ENCODE measurements around the gene UTP20.
"Not testable (repeated sequence)": the region's sequence is repeated elsewhere in the genome, so short reads cannot be mapped to it uniquely, and the experiment has no call there.

Gene UTP20

GRCh38 chr12:101327051-101327450, 47.1 kb downstream of the UTP20 start:
- no peak for DNase-seq (ENCODE audit: low read depth)

GRCh38 chr12:101327546-101327945, 47.6 kb downstream of the UTP20 start:
- no peak for DNase-seq (ENCODE audit: low read depth)

GRCh38 chr12:101328917-101329316, 49.0 kb downstream of the UTP20 start:
- DNase-seq (ENCODE audit: low read depth): no peak

- DNase-seq (ENCODE audit: low read depth): no peak
Observed at GRCh38 chr12:101330631-101331030, 50.7 kb downstream of the UTP20 start.

- DNase-seq (ENCODE audit: low read depth): no peak
Observed at GRCh38 chr12:101336437-101336836, 56.5 kb downstream of the UTP20 start.

- DNase-seq (ENCODE audit: low read depth): no peak
Observed at GRCh38 chr12:101338087-101338486, 58.2 kb downstream of the UTP20 start.

GRCh38 chr12:101343893-101344292, 64.0 kb downstream of the UTP20 start:
- DNase-seq (ENCODE audit: low read depth): no peak

DNA sequence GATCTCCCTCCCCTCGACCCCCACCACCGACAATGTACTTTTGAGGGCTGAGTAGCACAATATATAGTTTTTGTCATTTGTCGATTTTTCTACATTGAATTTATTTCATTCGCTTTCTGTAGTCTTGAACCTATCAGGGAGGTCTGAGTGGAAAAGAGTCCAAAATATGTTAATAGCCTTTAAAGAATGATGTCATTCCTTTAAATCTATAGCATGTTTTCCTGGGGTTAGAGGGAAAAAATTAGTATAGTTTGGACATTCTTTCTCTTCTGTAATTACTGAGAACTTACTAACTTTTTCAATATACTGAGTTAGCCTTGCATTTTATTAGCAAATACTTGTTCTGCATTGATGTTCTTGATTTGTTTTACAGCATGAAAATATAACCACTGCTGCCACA, 71.8 kb downstream of the UTP20 start:
- no peak for DNase-seq (ENCODE audit: low read depth)

- DNase-seq (ENCODE audit: low read depth): no peak
Observed at GRCh38 chr12:101356794-101357193, 76.9 kb downstream of the UTP20 start.

- no peak for DNase-seq (ENCODE audit: low read depth)
Observed at GRCh38 chr12:101361455-101361854, 81.5 kb downstream of the UTP20 start.

GRCh38 chr12:101368016-101368415, 88.1 kb downstream of the UTP20 start:
- DNase-seq (ENCODE audit: low read depth): no peak

- DNase-seq (ENCODE audit: low read depth): no peak
Observed at GRCh38 chr12:101372431-101372830, 92.5 kb downstream of the UTP20 start.

- DNase-seq (ENCODE audit: low read depth): no peak
Observed at GRCh38 chr12:101375573-101375972, 95.7 kb downstream of the UTP20 start.

- DNase-seq (ENCODE audit: low read depth): no peak
Observed at GRCh38 chr12:101379149-101379548, 99.2 kb downstream of the UTP20 start.

DNA sequence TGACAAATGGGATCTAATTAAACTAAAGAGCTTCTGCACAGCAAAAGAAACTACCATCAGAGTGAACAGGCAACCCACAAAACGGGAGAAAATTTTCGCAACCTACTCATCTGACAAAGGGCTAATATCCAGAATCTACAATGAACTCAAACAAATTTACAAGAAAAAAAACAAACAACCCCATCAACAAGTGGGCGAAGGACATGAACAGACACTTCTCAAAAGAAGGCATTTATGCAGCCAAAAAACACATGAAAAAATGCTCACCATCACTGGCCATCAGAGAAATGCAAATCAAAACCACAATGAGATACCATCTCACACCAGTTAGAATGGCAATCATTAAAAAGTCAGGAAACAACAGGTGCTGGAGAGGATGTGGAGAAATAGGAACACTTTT, 111.3 kb downstream of the UTP20 start:
- DNase-seq (ENCODE audit: low read depth): not testable (repeated sequence)

- no peak for DNase-seq (ENCODE audit: low read depth)
Observed at GRCh38 chr12:101407049-101407435, 127.1 kb downstream of the UTP20 start.

DNA sequence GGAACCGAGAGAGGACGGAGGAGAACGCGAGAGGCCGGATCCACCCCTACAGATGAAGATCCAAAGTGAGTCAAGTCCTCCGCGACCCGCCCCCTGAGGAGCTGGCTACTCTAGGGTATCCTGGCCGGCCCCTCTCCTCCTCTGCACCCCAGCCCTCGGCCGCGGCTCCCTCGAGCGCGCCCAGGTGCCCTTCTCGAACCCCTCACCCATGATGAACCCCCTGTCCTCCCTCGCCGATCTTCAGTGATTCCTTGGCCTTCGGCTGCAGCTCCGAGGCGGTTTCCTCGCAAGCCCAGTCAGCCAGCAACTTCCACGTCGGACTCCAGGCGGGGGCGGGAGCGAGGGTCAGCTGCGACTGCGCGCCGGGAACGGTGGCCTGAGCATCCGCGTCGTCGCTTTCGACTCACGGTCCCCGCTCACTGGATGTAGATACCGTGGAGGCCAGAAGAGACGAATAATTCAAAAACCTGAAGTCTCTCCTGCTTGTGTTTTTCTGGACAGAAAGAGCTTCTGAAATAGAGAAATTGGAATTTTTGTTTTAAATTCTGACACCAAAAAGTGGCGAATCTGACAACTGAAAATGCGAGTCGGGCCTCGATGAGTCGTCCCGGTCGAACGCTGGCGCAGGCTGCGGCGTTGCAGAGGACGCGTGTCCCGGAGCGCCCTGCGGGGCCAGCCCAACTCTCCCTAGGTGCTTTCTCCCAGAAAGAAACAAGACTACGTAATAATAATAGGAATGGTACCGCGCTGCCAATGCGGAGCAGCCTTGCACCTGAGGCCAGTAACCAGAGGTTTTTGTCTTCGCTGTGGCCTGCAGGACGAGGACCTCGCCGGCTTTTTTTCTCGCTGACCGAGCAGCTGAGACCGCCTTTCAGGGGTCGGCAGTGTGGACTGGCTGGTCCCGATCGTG, 127.8 kb downstream of the UTP20 start, which contains the start of gene ARL1:
Gene ARL1 (minus strand): TSS at position 337 of the 910 bp plus-strand sequence. CDS start 127 bp downstream, at position 210.
- DNase-seq (ENCODE audit: low read depth): peak; percentile 76

GRCh38 chr12:101410169-101410568, 130.3 kb downstream of the UTP20 start:
- not testable (repeated sequence) for DNase-seq (ENCODE audit: low read depth)

GRCh38 chr12:101414533-101415119, 134.7 kb downstream of the UTP20 start:
- DNase-seq (ENCODE audit: low read depth): no peak

DNA sequence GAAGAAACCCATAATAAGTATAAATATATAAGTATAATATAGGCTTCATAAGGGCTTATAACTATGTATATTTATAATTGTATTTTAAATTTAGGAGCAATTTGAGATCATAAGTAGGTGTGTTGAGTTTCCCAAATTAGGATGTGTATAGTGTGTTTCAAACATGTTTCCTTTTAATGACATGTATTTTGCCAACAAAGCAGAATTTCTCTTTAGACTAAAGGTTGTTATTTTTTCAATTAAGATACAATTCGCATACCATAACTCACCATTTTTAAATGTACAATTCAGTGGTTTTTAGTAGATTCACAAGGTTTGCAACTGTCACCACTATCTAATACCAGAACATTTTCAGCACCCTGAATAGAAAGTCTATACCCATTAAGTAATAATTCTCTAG, 135.3 kb downstream of the UTP20 start:
- no peak for DNase-seq (ENCODE audit: low read depth)

DNA sequence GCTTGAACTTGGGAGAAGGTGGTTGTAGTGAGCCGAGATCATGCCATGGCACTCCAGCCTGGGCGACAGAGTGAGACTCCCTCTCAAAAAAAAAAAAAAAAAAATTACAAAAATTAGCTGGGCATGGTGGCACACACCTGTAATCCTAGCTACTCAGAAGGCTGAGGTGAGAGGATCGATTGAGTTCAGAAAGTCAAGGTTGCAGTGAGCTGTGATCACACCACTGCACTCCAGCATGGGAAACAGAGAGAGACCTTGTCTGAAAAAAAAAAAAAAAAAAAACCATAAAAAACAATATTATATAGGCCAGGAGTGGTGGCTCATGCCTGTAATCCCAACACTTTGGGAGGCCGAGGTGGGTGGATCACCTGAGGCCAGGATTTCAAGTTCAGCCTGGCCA, 142.2 kb downstream of the UTP20 start:
- not testable (repeated sequence) for DNase-seq (ENCODE audit: low read depth)

GRCh38 chr12:101424620-101425019, 144.7 kb downstream of the UTP20 start:
- DNase-seq (ENCODE audit: low read depth): no peak

DNA sequence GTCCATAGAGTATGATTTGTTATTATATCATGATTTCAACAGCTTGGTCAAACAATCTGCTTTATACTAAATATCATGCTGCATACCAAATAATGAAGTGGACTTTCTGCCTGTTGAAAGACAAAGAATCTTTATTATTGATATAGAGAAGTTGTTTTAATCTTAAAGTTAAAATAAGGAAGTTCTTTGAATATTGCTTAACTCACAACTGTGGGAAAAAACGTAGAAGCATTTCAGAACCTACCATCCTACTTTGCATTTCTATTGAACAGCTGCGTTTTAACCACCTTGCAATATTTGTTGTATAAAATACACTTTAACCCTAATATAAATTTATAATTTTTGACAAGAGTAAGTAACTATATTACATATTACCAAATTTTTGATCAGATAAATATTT, 150.6 kb downstream of the UTP20 start:
- no peak for DNase-seq (ENCODE audit: low read depth)
